Panc1 (cell line): ENCODE measurements around the gene RGMA. TPM values are rescaled to one million over a fixed set of nuclear protein-coding genes. Genes with fewer than 3 reads are reported as not detected.

ENCODE experiments used
- ATAC-seq: fragments of 200-7000 bp; cut with Tn5 transposase; 2 replicates; pipeline ENCODE4 v1.9.1; 2020; ENCODE audit warnings: mild to moderate bottlenecking, moderate library complexity
- BruUV-seq: library from RNA; stranded (reverse); fragments of 400-500 nt; replicated peaks from 2 replicates; lab custom pipeline; 2021; lab: Mats Ljungman, UMichigan
- CTCF ChIA-PET: fragments of 300-600 bp; sonication (Branson Sonifier 250); formaldehyde crosslinking; loops from one replicate; lab custom pipeline; 2022; ENCODE audit warnings: antibody characterized with exemption; lab: Charles Lee
- POLR2A ChIA-PET: fragments of 300-600 bp; sonication (Branson Sonifier 250); formaldehyde crosslinking; loops from one replicate; lab custom pipeline; 2022; ENCODE audit warnings: antibody characterized with exemption; lab: Charles Lee
- DNase-seq: peaks from one replicate; pipeline ENCODE4 v3.0.0-alpha.2; 2010; ENCODE audit warnings: low read depth, low spot score
- H3K27ac ChIP-seq: 2 replicates; pipeline ENCODE4 v1.5.1; 2011; ENCODE audit warnings: mild to moderate bottlenecking, low read length, inconsistent platforms
- H3K27me3 ChIP-seq: fragments of 200-500 bp; sonication (Bioruptor generic); 2 replicates; pipeline ENCODE4 v1.6.0; 2014; ENCODE audit warnings: low read length, inconsistent platforms; ENCODE audit not compliant: control insufficient read depth, insufficient read depth
- H3K36me3 ChIP-seq: fragments of 200-500 bp; sonication (Bioruptor generic); 2 replicates; pipeline ENCODE4 v1.5.1; 2014; ENCODE audit warnings: inconsistent platforms, mild to moderate bottlenecking, low read length, moderate library complexity; ENCODE audit not compliant: control insufficient read depth, insufficient read depth
- H3K4me1 ChIP-seq: 2 replicates; pipeline ENCODE4 v1.5.1; 2011; ENCODE audit warnings: inconsistent platforms, mild to moderate bottlenecking, low read length, moderate library complexity; ENCODE audit not compliant: control insufficient read depth, insufficient read depth
- H3K4me3 ChIP-seq, 2 experiments: 2 replicates each; pipeline ENCODE4 v1.5.1; 2011 to 2012; ENCODE audit warnings: low read depth in 2 of 2, low read length in 2 of 2, mild to moderate bottlenecking in 2 of 2, inconsistent platforms in 1 of 2, moderate library complexity in 1 of 2
- H3K9me3 ChIP-seq: fragments of 200-500 bp; sonication (Bioruptor generic); 2 replicates; pipeline ENCODE4 v1.5.1; 2014; ENCODE audit warnings: low read depth, mild to moderate bottlenecking, inconsistent platforms, low read length, moderate library complexity; ENCODE audit not compliant: control insufficient read depth, insufficient read depth
- POLR2AphosphoS5 ChIP-seq: IDR thresholded peaks from 2 replicates; pipeline ENCODE4 v1.6.1; 2012; ENCODE audit warnings: mild to moderate bottlenecking, low read depth, low read length, moderate library complexity
- SIN3A ChIP-seq: IDR thresholded peaks from 2 replicates; pipeline ENCODE4 v1.6.1; 2012; ENCODE audit warnings: low read depth, mild to moderate bottlenecking, low read length, moderate library complexity, borderline replicate concordance; ENCODE audit not compliant: insufficient read depth
- TCF7L2 ChIP-seq: IDR thresholded peaks from 2 replicates; pipeline ENCODE4 v1.6.1; 2011; ENCODE audit warnings: mild to moderate bottlenecking, low read depth, low read length, inconsistent platforms
- in situ Hi-C: cut with HindIII; loops from 2 replicates; pipeline ENCODE4 v1.10.0; 2016; ENCODE audit warnings: low sequenced_read_pairs, low pct_unique_long_range_greater_than_20kb
- intact Hi-C: fragments of 100-400 bp; cut with micrococcal nuclease; formaldehyde crosslinking; loops from one replicate; pipeline ENCODE4 v1.10.0; 2022; ENCODE audit not compliant: unreplicated experiment
- total RNA-seq: library from RNA; stranded (reverse); gene quantifications from one replicate; pipeline ENCODE4 v1.2.1, GENCODE V29; 2021; ENCODE audit not compliant: unreplicated experiment
- TF ChIP-seq, protein P1 (sequence below), 2 experiments: IDR thresholded peaks; 2 replicates each; pipeline ENCODE4 v1.6.1; 2011 to 2012; ENCODE audit warnings: low read depth in 2 of 2, control low read depth in 1 of 2, low read length in 1 of 2, mild to moderate bottlenecking in 1 of 2, moderate library complexity in 1 of 2; ENCODE audit not compliant: insufficient read depth in 1 of 2
- TF ChIP-seq, protein P2 (sequence below): fragments of 450-650 bp; IDR thresholded peaks from 2 replicates; pipeline ENCODE4 v1.5.1; 2017; ENCODE audit warnings: mild to moderate bottlenecking

RGMA gene
- total RNA-seq, 1 experiment from 2014 or later = 0.62 TPM

DNA sequence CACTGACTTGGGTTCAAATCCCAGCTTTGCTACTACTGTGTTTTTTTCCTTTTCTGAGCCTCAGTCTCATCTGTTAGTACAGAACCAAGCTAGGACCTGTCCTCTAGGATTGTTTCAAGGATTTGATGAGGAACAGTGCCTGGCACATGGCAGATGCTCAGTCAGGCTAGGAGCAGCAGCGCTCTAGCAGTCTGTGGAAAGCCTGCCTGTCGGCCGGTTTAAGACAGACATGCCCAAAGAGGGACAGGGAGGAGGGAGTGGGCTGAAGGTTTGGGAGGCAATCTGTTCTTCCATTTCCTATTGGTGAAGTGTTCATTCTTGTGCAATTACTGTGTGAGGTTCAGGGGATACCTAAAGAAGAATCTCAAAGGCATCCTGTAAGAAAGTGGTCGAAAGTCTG is 35.1 kb upstream of the RGMA start:
- no peak overlapping the region for H3K4me3 ChIP-seq
- ChIA-PET CTCF (no interaction called here), POLR2A (no interaction called here)
- H3K9me3 ChIP-seq = no peaks in the 10 kb centered on the region
- no peak overlapping the region for H3K27ac ChIP-seq
- TF ChIP-seq SIN3A = no peak
- TF ChIP-seq TCF7L2 = no peak
- TF ChIP-seq POLR2AphosphoS5 = no peak
- TF ChIP-seq, protein P1, sequence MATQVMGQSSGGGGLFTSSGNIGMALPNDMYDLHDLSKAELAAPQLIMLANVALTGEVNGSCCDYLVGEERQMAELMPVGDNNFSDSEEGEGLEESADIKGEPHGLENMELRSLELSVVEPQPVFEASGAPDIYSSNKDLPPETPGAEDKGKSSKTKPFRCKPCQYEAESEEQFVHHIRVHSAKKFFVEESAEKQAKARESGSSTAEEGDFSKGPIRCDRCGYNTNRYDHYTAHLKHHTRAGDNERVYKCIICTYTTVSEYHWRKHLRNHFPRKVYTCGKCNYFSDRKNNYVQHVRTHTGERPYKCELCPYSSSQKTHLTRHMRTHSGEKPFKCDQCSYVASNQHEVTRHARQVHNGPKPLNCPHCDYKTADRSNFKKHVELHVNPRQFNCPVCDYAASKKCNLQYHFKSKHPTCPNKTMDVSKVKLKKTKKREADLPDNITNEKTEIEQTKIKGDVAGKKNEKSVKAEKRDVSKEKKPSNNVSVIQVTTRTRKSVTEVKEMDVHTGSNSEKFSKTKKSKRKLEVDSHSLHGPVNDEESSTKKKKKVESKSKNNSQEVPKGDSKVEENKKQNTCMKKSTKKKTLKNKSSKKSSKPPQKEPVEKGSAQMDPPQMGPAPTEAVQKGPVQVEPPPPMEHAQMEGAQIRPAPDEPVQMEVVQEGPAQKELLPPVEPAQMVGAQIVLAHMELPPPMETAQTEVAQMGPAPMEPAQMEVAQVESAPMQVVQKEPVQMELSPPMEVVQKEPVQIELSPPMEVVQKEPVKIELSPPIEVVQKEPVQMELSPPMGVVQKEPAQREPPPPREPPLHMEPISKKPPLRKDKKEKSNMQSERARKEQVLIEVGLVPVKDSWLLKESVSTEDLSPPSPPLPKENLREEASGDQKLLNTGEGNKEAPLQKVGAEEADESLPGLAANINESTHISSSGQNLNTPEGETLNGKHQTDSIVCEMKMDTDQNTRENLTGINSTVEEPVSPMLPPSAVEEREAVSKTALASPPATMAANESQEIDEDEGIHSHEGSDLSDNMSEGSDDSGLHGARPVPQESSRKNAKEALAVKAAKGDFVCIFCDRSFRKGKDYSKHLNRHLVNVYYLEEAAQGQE (IDR thresholded peaks at IDR 0.05; ENCODE audit: insufficient read depth in 1 of 2, low read depth in 2 of 2, low read length in 1 of 2) = no peak
- TF ChIP-seq, protein P2, sequence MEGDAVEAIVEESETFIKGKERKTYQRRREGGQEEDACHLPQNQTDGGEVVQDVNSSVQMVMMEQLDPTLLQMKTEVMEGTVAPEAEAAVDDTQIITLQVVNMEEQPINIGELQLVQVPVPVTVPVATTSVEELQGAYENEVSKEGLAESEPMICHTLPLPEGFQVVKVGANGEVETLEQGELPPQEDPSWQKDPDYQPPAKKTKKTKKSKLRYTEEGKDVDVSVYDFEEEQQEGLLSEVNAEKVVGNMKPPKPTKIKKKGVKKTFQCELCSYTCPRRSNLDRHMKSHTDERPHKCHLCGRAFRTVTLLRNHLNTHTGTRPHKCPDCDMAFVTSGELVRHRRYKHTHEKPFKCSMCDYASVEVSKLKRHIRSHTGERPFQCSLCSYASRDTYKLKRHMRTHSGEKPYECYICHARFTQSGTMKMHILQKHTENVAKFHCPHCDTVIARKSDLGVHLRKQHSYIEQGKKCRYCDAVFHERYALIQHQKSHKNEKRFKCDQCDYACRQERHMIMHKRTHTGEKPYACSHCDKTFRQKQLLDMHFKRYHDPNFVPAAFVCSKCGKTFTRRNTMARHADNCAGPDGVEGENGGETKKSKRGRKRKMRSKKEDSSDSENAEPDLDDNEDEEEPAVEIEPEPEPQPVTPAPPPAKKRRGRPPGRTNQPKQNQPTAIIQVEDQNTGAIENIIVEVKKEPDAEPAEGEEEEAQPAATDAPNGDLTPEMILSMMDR = no peak
- no peaks in the 10 kb centered on the region for H3K4me1 ChIP-seq
- no peak for DNase-seq
- in situ Hi-C loops (no loop called here), intact Hi-C loops (no loop called here)
- no peak for ATAC-seq
- H3K36me3 ChIP-seq = no peaks in the 10 kb centered on the region
- H3K27me3 ChIP-seq = 0 out of 2 replicates have a peak, but pooled peaks cover 2% of the 10 kb centered on the region
- no TSS peak for BruUV-seq

GRCh38 chr15:93121973-93122910 is 33.2 kb upstream of the RGMA start:
- in situ Hi-C loops (no loop called here), intact Hi-C loops (no loop called here)
- Histone ChIP-seq H3K27me3 (0 out of 2 replicates have a peak, but pooled peaks cover 2% of the 10 kb centered on the region), H3K9me3 (no peaks in the 10 kb centered on the region), H3K36me3 (no peaks in the 10 kb centered on the region), H3K4me3 (no peak overlapping the region), H3K4me1 (no peaks in the 10 kb centered on the region), H3K27ac (no peak overlapping the region)
- BruUV-seq = no TSS peak
- POLR2A ChIA-PET = no interaction called here
- TF ChIP-seq, protein P1 (IDR thresholded peaks at IDR 0.05; ENCODE audit: insufficient read depth in 1 of 2, low read depth in 2 of 2, low read length in 1 of 2) = no peak
- TF ChIP-seq SIN3A (no peak), TCF7L2 (no peak), POLR2AphosphoS5 (no peak)
- TF ChIP-seq, protein P2 = no peak
- CTCF ChIA-PET = no interaction called here
- DNase-seq (no peak), ATAC-seq (no peak)
